ENCODE measurements around the gene MAML3.

The MAML3 gene

DNA sequence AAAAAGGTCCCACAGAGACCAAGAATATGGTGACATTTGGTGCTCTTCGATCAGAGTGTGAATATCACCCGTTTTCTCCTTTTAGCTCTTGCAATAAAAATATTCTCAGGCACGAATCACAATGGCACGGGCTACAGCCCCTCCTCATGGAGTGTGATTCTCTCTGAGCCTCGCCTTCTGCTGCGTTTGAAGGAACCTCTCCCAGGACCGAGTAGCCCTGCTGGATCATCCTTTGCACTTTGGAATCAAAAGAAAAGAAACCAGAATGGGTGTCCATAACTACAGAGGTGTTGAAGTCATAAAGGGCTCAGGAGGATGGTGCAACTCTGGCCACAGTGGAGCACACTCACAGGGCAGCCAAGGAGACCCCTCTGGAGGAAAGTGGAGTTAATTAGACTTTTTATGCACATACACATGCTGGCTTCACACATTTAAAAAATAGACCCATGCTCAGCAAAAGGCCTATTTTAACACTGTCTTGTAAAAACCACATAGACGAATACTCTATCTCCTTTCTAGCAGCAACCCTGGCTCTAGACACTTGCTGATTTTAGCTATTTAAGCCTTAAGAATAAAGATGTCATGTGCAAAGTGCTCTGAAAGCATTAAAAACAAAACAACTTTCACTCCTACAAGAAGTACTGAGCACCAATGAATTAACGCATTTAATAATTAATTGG lies 19.1 kb downstream of the MAML3 start:
- no peak for TF ChIP-seq CTCF (IDR thresholded peaks at IDR 0.05; ENCODE audit: low read depth, low read length, missing control alignments)
- no peak overlapping the region for H3K4me3 ChIP-seq (ENCODE audit: low read depth, low read length)
- no peak for DNase-seq (ENCODE audit: low read depth)

GRCh38 chr4:140133576-140133975 lies 20.4 kb downstream of the MAML3 start:
- no peak overlapping the region for H3K4me3 ChIP-seq (ENCODE audit: low read depth, low read length)
- DNase-seq (ENCODE audit: low read depth): no peak
- TF ChIP-seq CTCF (IDR thresholded peaks at IDR 0.05; ENCODE audit: low read depth, low read length, missing control alignments): no peak

- no peak for TF ChIP-seq CTCF (IDR thresholded peaks at IDR 0.05; ENCODE audit: low read depth, low read length, missing control alignments)
- H3K4me3 ChIP-seq (ENCODE audit: low read depth, low read length): no peak overlapping the region
- no peak for DNase-seq (ENCODE audit: low read depth)
Measured at GRCh38 chr4:140131675-140132229, 22.2 kb downstream of the MAML3 start.

DNA sequence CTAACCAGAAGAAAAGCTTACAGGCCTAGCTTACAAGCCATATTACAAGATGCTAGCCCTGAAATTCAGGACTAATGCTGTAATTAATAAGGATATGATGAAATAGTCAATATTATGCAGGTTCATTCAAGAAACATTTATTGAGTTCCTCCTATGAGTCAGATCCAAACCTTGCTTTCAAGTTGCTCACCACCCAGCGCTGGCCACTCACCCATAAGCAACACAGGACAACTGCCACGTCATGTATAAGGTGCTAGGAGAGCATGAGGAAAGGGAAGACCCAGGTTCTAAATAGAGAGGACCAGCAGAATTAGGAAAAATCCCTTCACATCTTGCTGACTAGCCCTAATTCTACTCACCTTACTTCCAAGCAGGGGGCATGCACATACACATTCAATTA lies 23.3 kb downstream of the MAML3 start:
- no peak for TF ChIP-seq CTCF (IDR thresholded peaks at IDR 0.05; ENCODE audit: low read depth, low read length, missing control alignments)
- no peak for DNase-seq (ENCODE audit: low read depth)
- H3K4me3 ChIP-seq (ENCODE audit: low read depth, low read length): no peak overlapping the region

GRCh38 chr4:140127422-140127821 lies 26.6 kb downstream of the MAML3 start:
- no peak for DNase-seq (ENCODE audit: low read depth)
- H3K4me3 ChIP-seq (ENCODE audit: low read depth, low read length): no peak overlapping the region
- TF ChIP-seq CTCF (IDR thresholded peaks at IDR 0.05; ENCODE audit: low read depth, low read length, missing control alignments): no peak

- no peak for TF ChIP-seq CTCF (IDR thresholded peaks at IDR 0.05; ENCODE audit: low read depth, low read length, missing control alignments)
- H3K4me3 ChIP-seq (ENCODE audit: low read depth, low read length): no peak overlapping the region
- no peak for DNase-seq (ENCODE audit: low read depth)
Measured at GRCh38 chr4:140126261-140126660, 27.7 kb downstream of the MAML3 start.

- H3K4me3 ChIP-seq (ENCODE audit: low read depth, low read length): no peak overlapping the region
- TF ChIP-seq CTCF (IDR thresholded peaks at IDR 0.05; ENCODE audit: low read depth, low read length, missing control alignments): no peak
- no peak for DNase-seq (ENCODE audit: low read depth)
Measured at GRCh38 chr4:140125374-140125773, 28.6 kb downstream of the MAML3 start.
